Measurements from ENCODE around the gene FAM187B.

The FAM187B gene

DNA sequence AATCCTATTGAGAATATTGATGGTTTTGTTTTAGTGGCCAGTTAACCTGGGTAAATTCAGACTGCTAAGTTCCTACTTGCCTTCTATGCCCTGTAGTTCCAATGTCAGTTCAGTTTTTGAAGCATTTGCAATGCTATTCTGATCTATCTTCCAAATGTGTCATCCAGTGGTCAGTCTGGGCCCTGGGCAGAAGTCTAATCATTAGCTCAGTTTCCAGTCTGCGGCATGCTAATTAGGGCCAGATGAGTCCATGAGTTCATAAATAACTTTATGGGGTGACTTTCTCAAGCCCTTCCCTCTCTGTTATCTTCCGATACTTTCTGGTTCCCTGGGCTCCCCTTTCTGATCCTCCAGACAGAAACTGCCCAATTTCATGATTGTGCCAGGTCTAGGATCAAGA is 32.7 kb downstream of the FAM187B start:
- no peak for DNase-seq
- intact Hi-C loops (cut with DNase I): no loop called here

GRCh38 chr19:35194012-35194984 is 34.2 kb downstream of the FAM187B start:
- intact Hi-C loops (cut with DNase I): no loop called here
- no peak for DNase-seq

DNA sequence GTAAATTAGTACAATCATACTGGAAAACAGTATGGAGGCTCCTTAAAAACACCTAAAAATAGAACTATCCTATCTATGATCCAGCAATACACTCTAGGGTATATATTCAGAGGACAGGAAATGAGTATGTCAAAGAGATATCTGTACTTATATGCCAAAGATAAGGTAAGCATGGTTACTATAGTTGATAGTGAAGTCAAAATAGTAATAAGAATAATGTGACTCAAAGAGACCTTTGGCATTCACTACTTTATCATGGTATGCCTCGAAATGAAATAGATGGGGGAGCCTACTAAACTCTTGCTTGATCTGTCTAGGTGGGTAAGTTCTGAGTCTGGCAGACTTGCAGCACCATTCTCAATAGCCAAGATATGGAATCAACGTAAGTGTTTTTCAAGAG is 43.7 kb downstream of the FAM187B start:
- intact Hi-C loops (cut with DNase I): no loop called here
- no peak for DNase-seq

- DNase-seq: no peak
- intact Hi-C loops (cut with DNase I): no loop called here
Measured at GRCh38 chr19:35184267-35184666, 44.3 kb downstream of the FAM187B start.

DNA sequence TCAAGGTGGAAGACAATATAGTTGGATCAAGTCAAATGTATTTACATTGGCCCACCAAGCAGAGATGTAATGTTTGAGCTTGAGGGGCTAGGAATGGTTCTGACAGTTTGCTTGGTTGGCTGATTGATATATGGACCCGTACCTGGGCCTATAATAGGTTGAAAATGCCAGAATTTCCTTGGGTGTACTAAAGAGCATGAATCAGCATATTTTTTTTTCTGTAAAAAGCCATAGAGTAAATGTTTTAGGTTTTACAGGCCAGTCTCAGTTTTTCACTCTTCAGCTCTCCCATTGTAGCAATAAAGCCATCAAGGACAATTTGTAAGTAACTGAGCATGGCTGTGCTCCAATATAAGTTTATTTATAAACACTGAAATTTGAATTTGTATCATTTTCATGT is 47.2 kb downstream of the FAM187B start:
- intact Hi-C loops (cut with DNase I): no loop called here
- no peak for DNase-seq

GRCh38 chr19:35179830-35180229 is 48.7 kb downstream of the FAM187B start:
- DNase-seq: no peak

DNA sequence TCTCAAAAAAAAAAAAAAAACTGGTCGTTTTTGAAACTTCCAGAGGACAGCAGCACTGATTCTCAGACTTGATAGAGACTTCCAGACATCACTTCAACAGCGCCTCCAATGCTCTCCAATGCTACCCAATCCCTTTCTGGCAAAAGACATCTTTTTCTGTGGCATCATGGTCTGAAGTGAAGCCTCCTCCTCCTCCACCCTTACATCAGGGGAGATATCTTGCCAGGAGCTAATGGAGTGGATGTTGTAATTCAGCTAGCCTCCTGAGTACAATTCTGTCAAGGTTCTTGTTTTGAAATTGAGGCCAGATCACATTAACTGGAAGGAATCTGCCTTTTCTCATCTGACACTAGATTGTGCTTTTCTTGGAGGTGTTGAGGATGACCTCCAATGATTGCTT is 49.8 kb downstream of the FAM187B start:
- DNase-seq: no peak
- intact Hi-C loops (cut with DNase I): no loop called here

More at GRCh38 chr19:35179830-35180229, 48.7 kb downstream of the FAM187B start:
- intact Hi-C loops (cut with DNase I): no loop called here

- intact Hi-C loops (cut with DNase I): no loop called here
- DNase-seq: no peak
Measured at GRCh38 chr19:35177377-35178274, 50.9 kb downstream of the FAM187B start.

GRCh38 chr19:35176181-35176570 is 52.4 kb downstream of the FAM187B start:
- no peak for DNase-seq
- intact Hi-C loops (cut with DNase I): no loop called here

Measured in posterior cingulate gyrus (tissue), 11 donors.